ENCODE data around the gene MBLAC1.

DNA sequence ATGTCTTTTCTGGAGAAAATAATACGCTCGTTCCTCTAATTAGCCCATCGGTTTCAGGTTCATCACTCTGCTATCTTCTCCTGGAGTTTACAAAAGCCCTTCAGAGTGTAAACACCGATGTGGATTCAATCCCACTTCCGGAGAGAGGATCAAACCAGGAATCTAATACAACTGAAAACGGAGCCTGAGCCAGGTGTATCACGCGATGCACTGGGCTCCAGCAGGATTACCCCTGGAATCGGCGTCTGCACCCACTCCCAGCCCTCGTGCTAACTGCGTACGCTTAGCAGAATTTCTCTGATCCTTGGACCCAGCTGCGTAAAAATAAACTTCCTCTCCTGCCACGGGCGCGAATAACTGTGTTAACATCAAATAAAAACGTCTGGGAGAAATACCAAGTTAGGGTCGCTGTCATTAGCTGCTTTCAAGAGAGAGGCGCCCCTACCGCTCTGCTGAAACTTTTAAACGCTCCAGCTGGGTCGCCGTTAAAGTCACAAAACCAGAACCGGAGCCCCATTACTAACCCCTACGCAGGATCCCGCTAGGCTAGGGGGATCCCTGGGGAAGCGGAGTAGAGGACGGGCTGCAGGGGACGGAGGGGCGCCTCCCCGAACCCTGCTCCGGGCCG lies 45.7 kb upstream of the MBLAC1 start:
- no peak for TF ChIP-seq PAX5 (IDR thresholded peaks at IDR 0.05; ENCODE audit: insufficient read depth, low read length, severe bottlenecking)
- no peak for TF ChIP-seq POLR2A (IDR thresholded peaks at IDR 0.05; ENCODE audit: low read depth, low read length)
- TF ChIP-seq TAF1 (IDR thresholded peaks at IDR 0.05; ENCODE audit: low read depth, low read length): no peak
- TF ChIP-seq POLR2AphosphoS5 (IDR thresholded peaks at IDR 0.05; ENCODE audit: low read depth, low read length): no peak
- TF ChIP-seq POU2F2 (IDR thresholded peaks at IDR 0.05; ENCODE audit: low read depth, low read length): no peak
